ENCODE measurements around the gene DOK5.

DOK5 gene

GRCh38 chr20:54514028-54514607 is 38.7 kb downstream of the DOK5 start:
- DNase-seq (ENCODE audit: low read depth in 2 of 2) = no peak

GRCh38 chr20:54515793-54516628 is 40.6 kb downstream of the DOK5 start:
- no peak for DNase-seq (ENCODE audit: low read depth in 2 of 2)

- no peak for DNase-seq (ENCODE audit: low read depth in 2 of 2)
Measured at GRCh38 chr20:54517241-54517975, 42.0 kb downstream of the DOK5 start.

- no peak for DNase-seq (ENCODE audit: low read depth in 2 of 2)
Measured at GRCh38 chr20:54524849-54525248, 49.5 kb downstream of the DOK5 start.

GRCh38 chr20:54525916-54526590 is 50.7 kb downstream of the DOK5 start:
- no peak for DNase-seq (ENCODE audit: low read depth in 2 of 2)

- DNase-seq (ENCODE audit: low read depth in 2 of 2) = no peak
Measured at GRCh38 chr20:54526801-54527200, 51.4 kb downstream of the DOK5 start.

- DNase-seq (ENCODE audit: low read depth in 2 of 2) = no peak
Measured at GRCh38 chr20:54532573-54532972, 57.2 kb downstream of the DOK5 start.

- DNase-seq (ENCODE audit: low read depth in 2 of 2) = no peak
Measured at GRCh38 chr20:54534101-54534500, 58.7 kb downstream of the DOK5 start.

- DNase-seq (ENCODE audit: low read depth in 2 of 2) = no peak
Measured at GRCh38 chr20:54535033-54535432, 59.6 kb downstream of the DOK5 start.

GRCh38 chr20:54535746-54536145 is 60.4 kb downstream of the DOK5 start:
- DNase-seq (ENCODE audit: low read depth in 2 of 2) = no peak

GRCh38 chr20:54539521-54540046 is 64.2 kb downstream of the DOK5 start:
- no peak for DNase-seq (ENCODE audit: low read depth in 2 of 2)

GRCh38 chr20:54543369-54543768 is 68.0 kb downstream of the DOK5 start:
- DNase-seq (ENCODE audit: low read depth in 2 of 2) = no peak

- DNase-seq (ENCODE audit: low read depth in 2 of 2) = no peak
Measured at GRCh38 chr20:54545676-54546358, 70.4 kb downstream of the DOK5 start.

GRCh38 chr20:54548849-54549248 is 73.5 kb downstream of the DOK5 start:
- no peak for DNase-seq (ENCODE audit: low read depth in 2 of 2)

- DNase-seq (ENCODE audit: low read depth in 2 of 2) = no peak
Measured at GRCh38 chr20:54549658-54550326, 74.4 kb downstream of the DOK5 start.

- DNase-seq (ENCODE audit: low read depth in 2 of 2) = no peak
Measured at GRCh38 chr20:54550776-54551396, 75.5 kb downstream of the DOK5 start.

GRCh38 chr20:54554006-54554405 is 78.6 kb downstream of the DOK5 start:
- DNase-seq (ENCODE audit: low read depth in 2 of 2) = no peak

- no peak for DNase-seq (ENCODE audit: low read depth in 2 of 2)
Measured at GRCh38 chr20:54555150-54555549, 79.8 kb downstream of the DOK5 start.

- DNase-seq (ENCODE audit: low read depth in 2 of 2) = no peak
Measured at GRCh38 chr20:54556406-54556805, 81.0 kb downstream of the DOK5 start.
